Fibroblast of lung (primary cell): ENCODE measurements around the gene MYH9. TPM values are rescaled to one million over a fixed set of nuclear protein-coding genes. Genes with fewer than 3 reads are reported as not detected.
A peak's percentile ranks its signal among the peaks of the same experiment; 100 is the strongest.

Experiments used
- DNase-seq, 2 donors: peaks; one replicate each; pipeline versions ENCODE4 v3.0.0 to v3.0.0-alpha.2; 2010; ENCODE audit warnings: low read depth in 2 of 2
- H2AFZ ChIP-seq: 2 replicates; pipeline ENCODE4 v1.5.1; 2012; ENCODE audit warnings: low read length, control low read depth, inconsistent platforms
- H3K27ac ChIP-seq: 2 replicates; pipeline ENCODE4 v1.5.1; 2011; ENCODE audit warnings: low read length, control low read depth; ENCODE audit not compliant: insufficient read depth
- H3K27me3 ChIP-seq: 2 replicates; pipeline ENCODE4 v1.5.1; 2011; ENCODE audit warnings: mild to moderate bottlenecking, low read length; ENCODE audit not compliant: control insufficient read depth, insufficient read depth
- H3K36me3 ChIP-seq: 2 replicates; pipeline ENCODE4 v1.5.1; 2011; ENCODE audit warnings: low read length; ENCODE audit not compliant: control insufficient read depth, insufficient read depth
- H3K4me1 ChIP-seq: 2 replicates; pipeline ENCODE4 v1.5.1; 2011; ENCODE audit warnings: low read length; ENCODE audit not compliant: control insufficient read depth, insufficient read depth; ENCODE audit errors: extremely low read depth
- H3K4me2 ChIP-seq: 2 replicates; pipeline ENCODE4 v1.5.1; 2011; ENCODE audit warnings: low read length, control low read depth; ENCODE audit not compliant: insufficient read depth; ENCODE audit errors: extremely low read depth
- H3K4me3 ChIP-seq, 4 experiments: fragments of 200-600 bp in 1 of 4; sonication (generic) in 1 of 4; replicated peaks in 1 of 4; 2 replicates each; pipeline ENCODE4 v1.5.1; 2011 to 2016; ENCODE audit warnings: low read length in 4 of 4, low read depth in 3 of 4, mild to moderate bottlenecking in 3 of 4, control low read depth in 2 of 4, inconsistent platforms in 1 of 4, mixed read lengths in 1 of 4; ENCODE audit not compliant: insufficient read depth in 1 of 4; ENCODE audit errors: control extremely low read depth in 1 of 4
- H3K79me2 ChIP-seq: 2 replicates; pipeline ENCODE4 v1.5.1; 2012; ENCODE audit warnings: mild to moderate bottlenecking, low read length, inconsistent platforms; ENCODE audit not compliant: control insufficient read depth, insufficient read depth
- H3K9ac ChIP-seq: 2 replicates; pipeline ENCODE4 v1.5.1; 2011; ENCODE audit warnings: mild to moderate bottlenecking, low read length, control low read depth; ENCODE audit not compliant: insufficient read depth
- H3K9me3 ChIP-seq: 2 replicates; pipeline ENCODE4 v1.5.1; 2012; ENCODE audit warnings: low read depth, low read length; ENCODE audit not compliant: control insufficient read depth, insufficient read depth
- H4K20me1 ChIP-seq: 2 replicates; pipeline ENCODE4 v1.5.1; 2011; ENCODE audit warnings: low read length; ENCODE audit not compliant: control insufficient read depth, insufficient read depth; ENCODE audit errors: extremely low read depth
- EZH2 ChIP-seq: IDR thresholded peaks from 2 replicates; pipeline ENCODE4 v1.5.1; 2012; ENCODE audit warnings: low read length, control low read depth, mild to moderate bottlenecking; ENCODE audit errors: missing control alignments
- polyA plus RNA-seq, 2 donors: library from polyadenylated mRNA; depleted of rRNA in 1 of 2; stranded (reverse) in 1 of 2; unstranded in 1 of 2; fragments of >200 nt; gene quantifications; 2 replicates each; pipeline ENCODE4 v1.2.1, GENCODE V29; 2011 to 2012; ENCODE audit warnings: missing spikeins in 1 of 2
- total RNA-seq: library from RNA; depleted of rRNA; stranded (reverse); fragments of >200 nt; gene quantifications from 2 replicates; pipeline ENCODE4 v1.2.1, GENCODE V29; 2014
- TF ChIP-seq, protein P1 (sequence below), 2 donors: IDR thresholded peaks in 1 of 2; conservative IDR thresholded peaks in 1 of 2; 1 replicate in 1 of 2; 2 replicates in 1 of 2; pipeline ENCODE4 v1.5.1; 2011 to 2012; ENCODE audit warnings: low read length in 2 of 2, control low read depth in 1 of 2, inconsistent platforms in 1 of 2, low read depth in 1 of 2, mild to moderate bottlenecking in 1 of 2

The MYH9 gene
- total and polyA plus RNA-seq, 2 donors (not counting 1 experiment from before 2014, with no cell fraction given): 677 to 796 TPM

DNA sequence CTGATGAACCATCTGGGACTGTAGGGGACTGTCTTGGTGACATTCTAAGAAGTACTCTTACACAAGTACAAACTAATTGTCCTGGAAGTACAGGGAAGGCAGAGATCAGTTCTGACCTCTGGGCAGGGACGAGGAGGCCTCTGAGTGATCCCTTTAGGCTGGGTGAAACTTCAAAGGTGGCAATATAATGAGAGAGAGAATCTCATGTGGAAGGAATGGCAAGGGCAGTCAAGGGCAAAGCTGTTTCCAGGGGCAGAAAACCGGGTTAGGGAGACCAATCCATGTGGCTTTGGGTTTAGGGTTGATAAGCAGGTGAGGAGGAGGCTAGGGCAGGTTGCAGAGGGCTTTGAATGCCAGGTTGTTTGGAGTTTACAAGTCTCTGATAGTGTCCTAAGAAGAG is 21.3 kb upstream of the MYH9 start:
- TF ChIP-seq, protein P1, sequence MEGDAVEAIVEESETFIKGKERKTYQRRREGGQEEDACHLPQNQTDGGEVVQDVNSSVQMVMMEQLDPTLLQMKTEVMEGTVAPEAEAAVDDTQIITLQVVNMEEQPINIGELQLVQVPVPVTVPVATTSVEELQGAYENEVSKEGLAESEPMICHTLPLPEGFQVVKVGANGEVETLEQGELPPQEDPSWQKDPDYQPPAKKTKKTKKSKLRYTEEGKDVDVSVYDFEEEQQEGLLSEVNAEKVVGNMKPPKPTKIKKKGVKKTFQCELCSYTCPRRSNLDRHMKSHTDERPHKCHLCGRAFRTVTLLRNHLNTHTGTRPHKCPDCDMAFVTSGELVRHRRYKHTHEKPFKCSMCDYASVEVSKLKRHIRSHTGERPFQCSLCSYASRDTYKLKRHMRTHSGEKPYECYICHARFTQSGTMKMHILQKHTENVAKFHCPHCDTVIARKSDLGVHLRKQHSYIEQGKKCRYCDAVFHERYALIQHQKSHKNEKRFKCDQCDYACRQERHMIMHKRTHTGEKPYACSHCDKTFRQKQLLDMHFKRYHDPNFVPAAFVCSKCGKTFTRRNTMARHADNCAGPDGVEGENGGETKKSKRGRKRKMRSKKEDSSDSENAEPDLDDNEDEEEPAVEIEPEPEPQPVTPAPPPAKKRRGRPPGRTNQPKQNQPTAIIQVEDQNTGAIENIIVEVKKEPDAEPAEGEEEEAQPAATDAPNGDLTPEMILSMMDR (conservative IDR thresholded peaks at IDR 0.05 in 1 of 2, IDR thresholded peaks at IDR 0.05 in 1 of 2; ENCODE audit: low read depth in 1 of 2, low read length in 2 of 2): no peak
- no peak for TF ChIP-seq EZH2
- H3K9ac ChIP-seq: no peak overlapping the region
- H3K4me2 ChIP-seq: no peak overlapping the region
- H3K27ac ChIP-seq: no peak overlapping the region
- DNase-seq: no peak
- H3K4me3 ChIP-seq: no peak overlapping the region
- H3K79me2 ChIP-seq: no peaks in the 10 kb centered on the region
- H2AFZ ChIP-seq: no peak overlapping the region
- no peaks in the 10 kb centered on the region for H3K9me3 ChIP-seq
- H3K4me1 ChIP-seq: no peaks in the 10 kb centered on the region
- no peaks in the 10 kb centered on the region for H3K27me3 ChIP-seq
- H3K36me3 ChIP-seq: no peaks in the 10 kb centered on the region
- H4K20me1 ChIP-seq: no peaks in the 10 kb centered on the region

DNA sequence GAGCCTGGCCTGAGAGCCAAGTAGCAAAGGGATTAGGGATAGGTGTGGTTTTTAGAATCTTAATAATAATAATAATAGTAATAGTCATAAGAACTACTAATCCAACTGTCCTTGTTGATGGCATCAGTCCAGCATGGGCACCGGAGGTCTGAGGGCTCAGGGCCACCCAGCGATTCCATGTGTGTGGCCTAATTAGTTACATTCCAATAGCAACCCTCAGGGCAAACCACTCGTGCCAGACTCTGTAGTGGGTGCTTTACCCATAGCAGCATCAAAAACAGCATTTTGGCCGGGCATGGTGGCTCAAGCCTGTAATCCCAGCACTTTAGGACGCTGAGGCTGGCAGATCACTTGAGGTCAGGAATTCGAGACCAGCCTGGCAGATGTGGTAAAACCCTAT is 19.0 kb upstream of the MYH9 start:
- Histone ChIP-seq H3K4me2 (no peak overlapping the region), H3K27me3 (no peaks in the 10 kb centered on the region), H3K79me2 (no peaks in the 10 kb centered on the region), H3K4me1 (no peaks in the 10 kb centered on the region), H4K20me1 (no peaks in the 10 kb centered on the region), H3K36me3 (no peaks in the 10 kb centered on the region), H3K9ac (no peak overlapping the region), H3K4me3 (no peak overlapping the region), H3K9me3 (no peaks in the 10 kb centered on the region), H2AFZ (no peak overlapping the region), H3K27ac (no peak overlapping the region)
- TF ChIP-seq EZH2: no peak
- TF ChIP-seq, protein P1 (conservative IDR thresholded peaks at IDR 0.05 in 1 of 2, IDR thresholded peaks at IDR 0.05 in 1 of 2; ENCODE audit: low read depth in 1 of 2, low read length in 2 of 2): no peak
- DNase-seq: no peak

- no peak overlapping the region for H3K4me2 ChIP-seq
- DNase-seq: peak in 1 of 2 donors; percentile 45
Measured at GRCh38 chr22:36405671-36406538, 18.1 kb upstream of the MYH9 start.

More at GRCh38 chr22:36405671-36406538, 18.1 kb upstream of the MYH9 start:
- no peak overlapping the region for H3K4me3 ChIP-seq
- no peaks in the 10 kb centered on the region for H4K20me1 ChIP-seq
- H3K79me2 ChIP-seq: no peaks in the 10 kb centered on the region
- no peak overlapping the region for H3K27ac ChIP-seq
- H3K9me3 ChIP-seq: no peaks in the 10 kb centered on the region
- no peak overlapping the region for H2AFZ ChIP-seq
- H3K9ac ChIP-seq: no peak overlapping the region
- no peaks in the 10 kb centered on the region for H3K36me3 ChIP-seq
- no peaks in the 10 kb centered on the region for H3K4me1 ChIP-seq
- H3K27me3 ChIP-seq: no peaks in the 10 kb centered on the region
- TF ChIP-seq, protein P1 (conservative IDR thresholded peaks at IDR 0.05 in 1 of 2, IDR thresholded peaks at IDR 0.05 in 1 of 2; ENCODE audit: low read depth in 1 of 2, low read length in 2 of 2): no peak
- TF ChIP-seq EZH2: no peak
